Hematopoietic multipotent progenitor cell treated with erythropoietin and hydrocortisone succinate and interleukin-3 and kit ligand, for 17 days (in vitro differentiated cells): ENCODE measurements around the gene GRIK5.

Experiments used
- DNase-seq: peaks from one replicate; pipeline ENCODE4 v3.0.0-alpha.2; 2015; ENCODE audit warnings: low spot score

Gene GRIK5

GRCh38 chr19:41956621-41957020 lies 113.4 kb downstream of the GRIK5 start:
- no peak for DNase-seq

DNA sequence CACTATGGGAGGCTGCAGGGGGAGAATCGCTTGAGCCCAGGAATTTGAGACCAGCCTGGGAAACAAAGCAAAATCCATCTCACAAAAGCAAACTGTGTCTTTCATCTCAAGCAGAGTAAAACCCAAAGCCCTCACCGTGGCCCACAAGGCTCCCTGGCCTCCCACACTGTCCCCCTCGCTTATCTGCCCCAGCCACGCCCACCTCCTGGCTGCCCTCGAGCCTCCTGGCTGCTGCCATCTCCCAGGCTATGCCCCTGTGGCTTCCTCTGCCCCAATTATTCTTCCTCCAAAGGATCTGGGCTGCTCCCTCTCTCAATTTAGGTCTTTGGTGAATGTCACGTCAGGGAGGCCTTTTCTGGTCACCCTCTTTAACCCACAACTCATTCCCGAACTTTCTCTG lies 114.5 kb downstream of the GRIK5 start:
- DNase-seq, result no peak

GRCh38 chr19:41951686-41952172 lies 118.3 kb downstream of the GRIK5 start:
- peak; percentile 84 for DNase-seq
